ENCODE data around the gene PCDHGC4. TPM values are rescaled to one million over a fixed set of nuclear protein-coding genes. Genes with fewer than 3 reads are reported as not detected.
A peak's percentile ranks its signal among the peaks of the same experiment; 100 is the strongest.

The PCDHGC4 gene
- total RNA-seq, 1 donor, result 2.9 TPM

DNA sequence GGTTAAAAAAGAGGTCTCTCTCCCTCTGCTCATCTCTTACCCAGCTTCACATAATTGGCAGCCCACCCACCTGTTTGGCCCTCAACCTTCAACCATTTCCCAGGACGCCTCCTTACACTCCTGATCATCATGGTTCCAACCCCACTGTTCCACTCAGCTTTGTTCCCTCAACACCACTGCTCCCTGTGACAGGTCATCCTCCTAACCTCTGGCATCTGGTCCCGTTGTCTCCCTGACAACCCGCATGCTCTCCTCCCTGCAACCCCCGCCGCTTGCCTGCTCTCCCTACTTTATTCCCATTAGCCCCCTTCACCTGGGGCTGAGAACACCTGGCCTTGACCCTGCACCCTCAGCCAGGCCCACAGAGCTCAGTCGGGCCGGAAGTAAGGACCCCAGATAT, 16.9 kb downstream of the PCDHGC4 start:
- Histone ChIP-seq H2AFZ (ENCODE audit: low read length) (no peak overlapping the region), H3K4me1 (ENCODE audit: insufficient read depth, low read length) (peaks cover 2% of the 10 kb centered on the region), H3K79me2 (ENCODE audit: insufficient read depth, low read length) (peaks cover 13% of the 10 kb centered on the region), H3K36me3 (ENCODE audit: insufficient read depth, low read length) (peaks cover 23% of the 10 kb centered on the region), H3K27ac (ENCODE audit: low read depth, low read length) (no peak overlapping the region), H4K20me1 (ENCODE audit: insufficient read depth, low read length) (no peaks in the 10 kb centered on the region), H3K4me2 (ENCODE audit: insufficient read depth, low read length) (no peak overlapping the region), H3K9me3 (ENCODE audit: low read depth, low read length) (no peaks in the 10 kb centered on the region), H3K4me3 (ENCODE audit: insufficient read depth, low read length) (no peak overlapping the region), H3K27me3 (ENCODE audit: insufficient read depth, low read length) (no peaks in the 10 kb centered on the region)
- TF ChIP-seq, protein P1, sequence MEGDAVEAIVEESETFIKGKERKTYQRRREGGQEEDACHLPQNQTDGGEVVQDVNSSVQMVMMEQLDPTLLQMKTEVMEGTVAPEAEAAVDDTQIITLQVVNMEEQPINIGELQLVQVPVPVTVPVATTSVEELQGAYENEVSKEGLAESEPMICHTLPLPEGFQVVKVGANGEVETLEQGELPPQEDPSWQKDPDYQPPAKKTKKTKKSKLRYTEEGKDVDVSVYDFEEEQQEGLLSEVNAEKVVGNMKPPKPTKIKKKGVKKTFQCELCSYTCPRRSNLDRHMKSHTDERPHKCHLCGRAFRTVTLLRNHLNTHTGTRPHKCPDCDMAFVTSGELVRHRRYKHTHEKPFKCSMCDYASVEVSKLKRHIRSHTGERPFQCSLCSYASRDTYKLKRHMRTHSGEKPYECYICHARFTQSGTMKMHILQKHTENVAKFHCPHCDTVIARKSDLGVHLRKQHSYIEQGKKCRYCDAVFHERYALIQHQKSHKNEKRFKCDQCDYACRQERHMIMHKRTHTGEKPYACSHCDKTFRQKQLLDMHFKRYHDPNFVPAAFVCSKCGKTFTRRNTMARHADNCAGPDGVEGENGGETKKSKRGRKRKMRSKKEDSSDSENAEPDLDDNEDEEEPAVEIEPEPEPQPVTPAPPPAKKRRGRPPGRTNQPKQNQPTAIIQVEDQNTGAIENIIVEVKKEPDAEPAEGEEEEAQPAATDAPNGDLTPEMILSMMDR (IDR thresholded peaks at IDR 0.05; ENCODE audit: extremely low read depth, low read depth, low read length), result no peak
- no peak for DNase-seq (ENCODE audit: insufficient read length, low spot score, missing footprints)

DNA sequence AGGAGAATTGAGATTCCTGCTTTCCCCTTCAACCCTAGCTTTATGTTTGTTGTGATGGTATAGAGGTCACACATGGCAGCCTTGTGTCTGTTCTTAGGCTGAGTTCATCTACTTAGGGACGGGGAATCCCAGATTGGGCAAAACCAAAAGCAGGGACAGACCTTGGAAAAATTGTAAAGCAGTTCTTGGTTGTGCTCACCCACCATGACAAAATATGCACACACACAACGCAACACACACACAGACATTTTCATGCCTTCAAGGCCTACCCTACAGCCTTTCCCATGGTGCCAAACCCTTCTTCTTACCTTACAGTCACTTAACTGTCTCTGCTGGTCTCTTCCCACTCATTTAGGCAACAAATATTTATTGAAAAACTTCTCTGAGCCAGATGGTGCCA, 18.9 kb downstream of the PCDHGC4 start:
- TF ChIP-seq, protein P1 (IDR thresholded peaks at IDR 0.05; ENCODE audit: extremely low read depth, low read depth, low read length), result no peak
- no peak for DNase-seq (ENCODE audit: insufficient read length, low spot score, missing footprints)
- no peak overlapping the region for H2AFZ ChIP-seq (ENCODE audit: low read length)
- no peak overlapping the region for H3K27ac ChIP-seq (ENCODE audit: low read depth, low read length)
- peaks cover 23% of the 10 kb centered on the region for H3K36me3 ChIP-seq (ENCODE audit: insufficient read depth, low read length)
- no peak overlapping the region for H3K4me2 ChIP-seq (ENCODE audit: insufficient read depth, low read length)
- H3K27me3 ChIP-seq (ENCODE audit: insufficient read depth, low read length), result no peaks in the 10 kb centered on the region
- H3K9me3 ChIP-seq (ENCODE audit: low read depth, low read length), result no peaks in the 10 kb centered on the region
- peaks cover 13% of the 10 kb centered on the region for H3K79me2 ChIP-seq (ENCODE audit: insufficient read depth, low read length)
- H3K4me3 ChIP-seq (ENCODE audit: insufficient read depth, low read length), result no peak overlapping the region
- H4K20me1 ChIP-seq (ENCODE audit: insufficient read depth, low read length), result no peaks in the 10 kb centered on the region
- H3K4me1 ChIP-seq (ENCODE audit: insufficient read depth, low read length), result peaks cover 20% of the 10 kb centered on the region

DNA sequence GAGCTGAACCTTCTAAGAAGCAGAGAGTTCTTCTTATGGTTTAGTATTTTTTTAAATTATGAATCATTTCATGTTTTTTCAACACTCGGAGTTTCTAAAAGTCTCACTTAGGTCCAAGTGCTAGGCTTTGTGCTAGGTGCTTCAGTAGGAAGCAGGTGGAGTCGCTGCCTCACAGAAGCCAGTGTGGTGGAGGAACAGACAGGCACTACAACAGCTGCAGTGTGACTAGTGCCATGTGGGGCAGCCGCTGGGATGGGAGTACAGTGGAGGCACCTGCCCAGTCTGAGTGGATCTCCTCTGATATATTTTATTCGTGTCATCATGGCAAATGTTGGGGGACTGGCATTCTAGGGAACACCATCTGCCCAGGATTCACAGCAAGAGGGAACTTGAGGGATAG, 19.4 kb downstream of the PCDHGC4 start:
- Histone ChIP-seq H2AFZ (ENCODE audit: low read length) (no peak overlapping the region), H3K36me3 (ENCODE audit: insufficient read depth, low read length) (peaks cover 23% of the 10 kb centered on the region), H3K27ac (ENCODE audit: low read depth, low read length) (no peak overlapping the region), H3K27me3 (ENCODE audit: insufficient read depth, low read length) (no peaks in the 10 kb centered on the region), H3K4me1 (ENCODE audit: insufficient read depth, low read length) (peaks cover 21% of the 10 kb centered on the region), H3K4me2 (ENCODE audit: insufficient read depth, low read length) (no peak overlapping the region), H4K20me1 (ENCODE audit: insufficient read depth, low read length) (no peaks in the 10 kb centered on the region), H3K79me2 (ENCODE audit: insufficient read depth, low read length) (peaks cover 13% of the 10 kb centered on the region), H3K9me3 (ENCODE audit: low read depth, low read length) (no peaks in the 10 kb centered on the region), H3K4me3 (ENCODE audit: insufficient read depth, low read length) (no peak overlapping the region)
- DNase-seq (ENCODE audit: insufficient read length, low spot score, missing footprints), result no peak
- TF ChIP-seq, protein P1 (IDR thresholded peaks at IDR 0.05; ENCODE audit: extremely low read depth, low read depth, low read length), result no peak

- Histone ChIP-seq H4K20me1 (ENCODE audit: insufficient read depth, low read length) (no peaks in the 10 kb centered on the region), H3K9me3 (ENCODE audit: low read depth, low read length) (no peaks in the 10 kb centered on the region), H3K27ac (ENCODE audit: low read depth, low read length) (peak overlapping the region; percentile 87), H3K4me3 (ENCODE audit: insufficient read depth, low read length) (no peak overlapping the region), H2AFZ (ENCODE audit: low read length) (no peak overlapping the region), H3K79me2 (ENCODE audit: insufficient read depth, low read length) (peaks cover 18% of the 10 kb centered on the region), H3K36me3 (ENCODE audit: insufficient read depth, low read length) (peaks cover 35% of the 10 kb centered on the region), H3K4me1 (ENCODE audit: insufficient read depth, low read length) (peaks cover 29% of the 10 kb centered on the region), H3K27me3 (ENCODE audit: insufficient read depth, low read length) (no peaks in the 10 kb centered on the region), H3K4me2 (ENCODE audit: insufficient read depth, low read length) (no peak overlapping the region)
- DNase-seq (ENCODE audit: insufficient read length, low spot score, missing footprints), result no peak
- TF ChIP-seq, protein P1 (IDR thresholded peaks at IDR 0.05; ENCODE audit: extremely low read depth, low read depth, low read length), result no peak
These were observed 21.7 kb downstream of the PCDHGC4 start for GRCh38 chr5:141506381-141507155.
